LNCaP clone FGC (cell line): ENCODE data around the gene ADD3.

ENCODE experiments used
- DNase-seq: peaks from one replicate; pipeline ENCODE4 v3.0.0-alpha.2; 2011; ENCODE audit warnings: low read depth
- H3K4me3 ChIP-seq: 2 replicates; pipeline ENCODE4 v1.5.1; 2011; ENCODE audit warnings: mild to moderate bottlenecking, low read depth, low read length, control low read depth
- CTCF ChIP-seq: IDR thresholded peaks from 2 replicates; pipeline ENCODE4 v1.5.1; 2012; ENCODE audit warnings: mild to moderate bottlenecking; ENCODE audit not compliant: control insufficient read depth, insufficient read depth; ENCODE audit errors: extremely low read depth

Gene ADD3

GRCh38 chr10:110174201-110174600, 166.4 kb downstream of the ADD3 start:
- no peak for TF ChIP-seq CTCF
- DNase-seq: no peak
- no peak overlapping the region for H3K4me3 ChIP-seq

GRCh38 chr10:110174816-110175215, 167.0 kb downstream of the ADD3 start:
- no peak for DNase-seq
- TF ChIP-seq CTCF: no peak
- no peak overlapping the region for H3K4me3 ChIP-seq

GRCh38 chr10:110175406-110175805, 167.6 kb downstream of the ADD3 start:
- H3K4me3 ChIP-seq: no peak overlapping the region
- TF ChIP-seq CTCF: no peak
- no peak for DNase-seq

- no peak for TF ChIP-seq CTCF
- DNase-seq: no peak
- H3K4me3 ChIP-seq: no peak overlapping the region
Measured at GRCh38 chr10:110176141-110177030, 168.6 kb downstream of the ADD3 start.

GRCh38 chr10:110179220-110179619, 171.4 kb downstream of the ADD3 start:
- no peak for TF ChIP-seq CTCF
- DNase-seq: no peak
- no peak overlapping the region for H3K4me3 ChIP-seq

- TF ChIP-seq CTCF: no peak
- no peak for DNase-seq
- no peak overlapping the region for H3K4me3 ChIP-seq
Measured at GRCh38 chr10:110181451-110181850, 173.7 kb downstream of the ADD3 start.

- no peak for TF ChIP-seq CTCF
- no peak for DNase-seq
- no peak overlapping the region for H3K4me3 ChIP-seq
Measured at GRCh38 chr10:110181911-110182310, 174.1 kb downstream of the ADD3 start.
